Fibroblast of mammary gland (primary cell): ENCODE data around the gene SLC66A3.

Experiments used
- DNase-seq: peaks from one replicate; pipeline ENCODE4 v3.0.0-alpha.2; 2010; ENCODE audit warnings: low read depth
- H3K4me3 ChIP-seq: 2 replicates; pipeline ENCODE4 v1.5.1; 2011; ENCODE audit warnings: low read depth, mild to moderate bottlenecking, low read length, moderate library complexity; ENCODE audit not compliant: control insufficient read depth
- CTCF ChIP-seq: conservative IDR thresholded peaks from 2 replicates; pipeline ENCODE4 v1.5.1; 2011; ENCODE audit warnings: low read depth, low read length, inconsistent platforms; ENCODE audit not compliant: control insufficient read depth, insufficient read depth

Gene SLC66A3

GRCh38 chr2:11182951-11183350, 27.7 kb downstream of the SLC66A3 start:
- DNase-seq = no peak
- TF ChIP-seq CTCF = no peak
- H3K4me3 ChIP-seq = no peak overlapping the region

- TF ChIP-seq CTCF = no peak
- DNase-seq = no peak
- H3K4me3 ChIP-seq = no peak overlapping the region
Measured at GRCh38 chr2:11186145-11186544, 30.9 kb downstream of the SLC66A3 start.

- no peak overlapping the region for H3K4me3 ChIP-seq
- DNase-seq = peak; percentile 85
- no peak for TF ChIP-seq CTCF
Measured at GRCh38 chr2:11187083-11187619, 31.9 kb downstream of the SLC66A3 start.

GRCh38 chr2:11187731-11188130, 32.5 kb downstream of the SLC66A3 start:
- H3K4me3 ChIP-seq = no peak overlapping the region
- DNase-seq = no peak
- no peak for TF ChIP-seq CTCF

GRCh38 chr2:11196246-11196645, 41.0 kb downstream of the SLC66A3 start:
- TF ChIP-seq CTCF = no peak
- no peak for DNase-seq
- H3K4me3 ChIP-seq = no peak overlapping the region

GRCh38 chr2:11200651-11201050, 45.4 kb downstream of the SLC66A3 start:
- no peak overlapping the region for H3K4me3 ChIP-seq
- DNase-seq = no peak
- TF ChIP-seq CTCF = no peak

- no peak for DNase-seq
- TF ChIP-seq CTCF = no peak
- H3K4me3 ChIP-seq = no peak overlapping the region
Measured at GRCh38 chr2:11201969-11202368, 46.7 kb downstream of the SLC66A3 start.
